HUES6 (cell line): ENCODE data around the gene PPP1R16B.
"Not testable (repeated sequence)": the region's sequence is repeated elsewhere in the genome, so short reads cannot be mapped to it uniquely, and the experiment has no call there.

Experiments
- H3K27ac ChIP-seq: 2 replicates; pipeline ENCODE4 v1.7.0; 2013; ENCODE audit warnings: low read depth, mild to moderate bottlenecking, low read length, inconsistent platforms
- H3K27me3 ChIP-seq: 2 replicates; pipeline ENCODE4 v1.6.1; 2013; ENCODE audit warnings: low read length; ENCODE audit not compliant: control insufficient read depth, insufficient read depth
- H3K36me3 ChIP-seq: 2 replicates; pipeline ENCODE4 v1.6.1; 2013; ENCODE audit warnings: low read length; ENCODE audit not compliant: control insufficient read depth, insufficient read depth
- H3K4me1 ChIP-seq: 2 replicates; pipeline ENCODE4 v1.6.1; 2013; ENCODE audit warnings: low read length; ENCODE audit not compliant: control insufficient read depth, insufficient read depth
- H3K4me3 ChIP-seq: 2 replicates; pipeline ENCODE4 v1.5.1; 2013; ENCODE audit warnings: low read depth, low read length
- H3K9ac ChIP-seq: one replicate; pipeline ENCODE4 v1.6.1; 2013; ENCODE audit warnings: mild to moderate bottlenecking, low read length
- H3K9me3 ChIP-seq: 2 replicates; pipeline ENCODE4 v1.6.1; 2013; ENCODE audit warnings: low read depth, low read length; ENCODE audit not compliant: control insufficient read depth, insufficient read depth

Gene PPP1R16B

DNA sequence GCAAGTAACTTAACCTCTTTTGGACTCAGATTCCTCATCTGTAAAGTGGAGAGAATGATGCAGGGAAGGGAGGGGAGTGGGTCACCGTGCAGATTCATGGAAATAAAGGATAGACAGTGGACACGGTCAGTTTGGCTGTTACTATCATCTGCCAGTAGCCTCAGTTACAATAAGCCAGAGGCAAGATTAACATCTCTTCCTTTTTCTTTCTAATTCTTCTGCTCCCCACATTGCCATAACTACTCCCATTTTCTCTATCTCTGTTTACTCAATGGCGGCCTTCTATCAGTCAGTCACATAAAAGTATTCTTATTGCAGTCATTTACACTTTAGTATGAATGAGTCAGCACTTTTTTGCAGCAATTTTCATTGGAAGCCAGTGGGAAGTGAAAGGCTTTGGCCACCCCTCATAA, 49.2 kb downstream of the PPP1R16B start:
- H3K4me3 ChIP-seq: no peak overlapping the region
- H3K27ac ChIP-seq: no peak overlapping the region
- H3K9ac ChIP-seq: no peak overlapping the region
- H3K27me3 ChIP-seq: no peaks in the 10 kb centered on the region
- no peaks in the 10 kb centered on the region for H3K36me3 ChIP-seq
- H3K4me1 ChIP-seq: no peaks in the 10 kb centered on the region
- H3K9me3 ChIP-seq: no peaks in the 10 kb centered on the region

DNA sequence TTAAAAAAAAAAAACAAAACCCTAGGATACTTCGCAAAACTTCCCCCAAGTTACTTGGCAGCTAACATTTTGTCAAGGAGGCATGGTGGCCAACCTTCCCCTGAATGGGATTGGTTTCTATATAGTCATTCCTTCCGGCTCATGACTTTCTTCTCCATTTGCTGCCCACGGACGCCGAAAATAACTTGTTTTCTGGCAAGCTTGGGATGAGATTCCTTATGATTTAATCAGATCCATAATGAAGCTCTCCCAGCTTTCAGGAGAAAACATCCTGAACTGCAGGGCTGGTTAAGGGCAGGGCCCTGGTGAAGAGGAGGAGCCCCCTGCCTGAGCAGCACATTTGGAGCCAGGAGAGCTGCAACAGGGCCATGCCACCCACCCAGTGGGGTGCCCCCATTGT, 49.9 kb downstream of the PPP1R16B start:
- no peaks in the 10 kb centered on the region for H3K36me3 ChIP-seq
- H3K27ac ChIP-seq: no peak overlapping the region
- H3K9me3 ChIP-seq: no peaks in the 10 kb centered on the region
- no peaks in the 10 kb centered on the region for H3K27me3 ChIP-seq
- no peak overlapping the region for H3K4me3 ChIP-seq
- H3K4me1 ChIP-seq: no peaks in the 10 kb centered on the region
- no peak overlapping the region for H3K9ac ChIP-seq

DNA sequence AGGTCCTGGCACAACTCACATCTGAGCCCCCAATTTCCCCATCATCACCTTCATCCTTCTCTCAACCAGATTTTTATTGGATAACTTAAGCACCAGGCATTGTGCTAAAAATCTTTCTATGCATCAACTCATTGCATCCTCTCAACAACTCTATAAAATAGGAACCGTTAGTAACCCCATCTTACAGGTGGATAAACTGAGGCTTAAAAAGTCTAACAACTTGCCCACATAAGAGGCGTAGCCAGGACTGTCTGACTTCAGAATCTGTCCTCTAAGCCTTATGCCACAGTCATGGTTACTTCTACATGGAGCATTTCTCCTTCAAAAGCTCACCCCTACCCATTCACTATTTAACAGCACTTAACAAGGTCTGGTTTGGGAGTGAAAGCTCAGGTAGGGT, 51.1 kb downstream of the PPP1R16B start:
- no peaks in the 10 kb centered on the region for H3K27me3 ChIP-seq
- H3K9ac ChIP-seq: no peak overlapping the region
- H3K4me3 ChIP-seq: no peak overlapping the region
- H3K9me3 ChIP-seq: no peaks in the 10 kb centered on the region
- H3K4me1 ChIP-seq: peaks cover 3% of the 10 kb centered on the region; the same call in 1 of the 2 replicates
- no peaks in the 10 kb centered on the region for H3K36me3 ChIP-seq
- H3K27ac ChIP-seq: no peak overlapping the region

DNA sequence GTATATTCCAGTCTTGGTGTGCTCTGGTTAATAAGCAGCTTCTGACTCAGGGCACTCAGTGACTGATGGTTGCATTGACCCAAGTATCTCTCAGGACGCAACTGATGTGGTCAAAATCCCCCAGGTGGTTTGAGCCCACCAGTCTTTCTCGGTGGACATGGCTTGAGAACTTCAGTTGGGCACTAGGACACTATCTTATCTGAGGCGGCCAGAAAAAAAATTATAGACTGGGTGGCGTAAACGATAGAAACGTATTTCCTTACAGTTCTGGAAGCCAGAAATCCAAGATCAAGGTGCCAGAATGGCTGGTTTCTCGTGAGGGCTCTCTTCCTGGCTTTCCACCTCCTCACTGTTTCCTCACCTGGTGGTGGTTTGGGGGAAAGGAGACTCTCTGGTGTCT, 52.2 kb downstream of the PPP1R16B start:
- Histone ChIP-seq H3K9ac (no peak overlapping the region), H3K4me1 (peaks cover 3% of the 10 kb centered on the region; the same call in 1 of the 2 replicates), H3K27me3 (no peaks in the 10 kb centered on the region), H3K4me3 (no peak overlapping the region), H3K36me3 (no peaks in the 10 kb centered on the region), H3K27ac (no peak overlapping the region), H3K9me3 (no peaks in the 10 kb centered on the region)

GRCh38 chr20:38859070-38859690, 53.7 kb downstream of the PPP1R16B start:
- Histone ChIP-seq H3K36me3 (no peaks in the 10 kb centered on the region), H3K9me3 (no peaks in the 10 kb centered on the region), H3K4me3 (no peak overlapping the region), H3K9ac (no peak overlapping the region), H3K27me3 (no peaks in the 10 kb centered on the region), H3K4me1 (peaks cover 3% of the 10 kb centered on the region; the same call in 1 of the 2 replicates), H3K27ac (no peak overlapping the region)

DNA sequence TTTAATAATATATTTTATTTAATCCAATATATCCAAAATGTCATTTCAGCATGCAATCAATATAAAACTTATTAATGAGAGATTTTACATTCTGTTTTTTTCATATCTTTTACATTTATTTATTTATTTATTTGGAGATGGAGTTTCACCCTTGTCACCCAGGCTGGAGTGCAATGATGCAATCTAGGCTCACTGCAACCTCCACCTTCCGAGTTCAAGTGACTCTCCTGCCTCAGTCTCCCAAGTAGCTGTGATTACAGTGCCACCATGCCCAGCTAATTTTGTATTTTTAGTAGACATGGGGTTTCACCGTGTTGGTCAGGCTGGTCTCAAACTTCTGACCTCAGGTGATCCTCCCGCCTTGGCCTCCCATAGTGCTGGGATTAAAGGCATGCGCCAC, 54.4 kb downstream of the PPP1R16B start:
- not testable (repeated sequence) for H3K4me1 ChIP-seq, H3K36me3 ChIP-seq, H3K9me3 ChIP-seq, H3K27me3 ChIP-seq, H3K27ac ChIP-seq, H3K4me3 ChIP-seq, H3K9ac ChIP-seq

DNA sequence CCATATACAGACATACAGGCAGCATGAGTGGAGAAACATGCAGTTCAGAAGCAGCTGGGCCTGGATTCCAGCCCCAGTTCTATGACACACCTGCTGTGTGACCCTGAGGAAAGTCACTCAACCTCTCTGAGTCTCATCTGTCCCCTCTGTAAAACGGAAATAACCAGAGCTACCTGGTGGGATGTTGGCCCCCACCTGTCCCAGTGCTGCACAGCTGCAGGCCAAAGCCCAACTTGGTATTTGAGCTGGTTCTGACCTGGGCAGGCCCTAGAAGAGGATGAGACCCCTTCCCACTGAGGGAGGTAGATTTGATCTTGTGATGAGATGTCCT, 55.5 kb downstream of the PPP1R16B start:
- no peak overlapping the region for H3K27ac ChIP-seq
- no peaks in the 10 kb centered on the region for H3K27me3 ChIP-seq
- no peak overlapping the region for H3K4me3 ChIP-seq
- H3K9me3 ChIP-seq: no peaks in the 10 kb centered on the region
- no peak overlapping the region for H3K9ac ChIP-seq
- H3K36me3 ChIP-seq: no peaks in the 10 kb centered on the region
- peaks cover 3% of the 10 kb centered on the region; the same call in 1 of the 2 replicates for H3K4me1 ChIP-seq

GRCh38 chr20:38862226-38862625, 56.7 kb downstream of the PPP1R16B start:
- Histone ChIP-seq H3K9ac (no peak overlapping the region), H3K4me3 (no peak overlapping the region)

DNA sequence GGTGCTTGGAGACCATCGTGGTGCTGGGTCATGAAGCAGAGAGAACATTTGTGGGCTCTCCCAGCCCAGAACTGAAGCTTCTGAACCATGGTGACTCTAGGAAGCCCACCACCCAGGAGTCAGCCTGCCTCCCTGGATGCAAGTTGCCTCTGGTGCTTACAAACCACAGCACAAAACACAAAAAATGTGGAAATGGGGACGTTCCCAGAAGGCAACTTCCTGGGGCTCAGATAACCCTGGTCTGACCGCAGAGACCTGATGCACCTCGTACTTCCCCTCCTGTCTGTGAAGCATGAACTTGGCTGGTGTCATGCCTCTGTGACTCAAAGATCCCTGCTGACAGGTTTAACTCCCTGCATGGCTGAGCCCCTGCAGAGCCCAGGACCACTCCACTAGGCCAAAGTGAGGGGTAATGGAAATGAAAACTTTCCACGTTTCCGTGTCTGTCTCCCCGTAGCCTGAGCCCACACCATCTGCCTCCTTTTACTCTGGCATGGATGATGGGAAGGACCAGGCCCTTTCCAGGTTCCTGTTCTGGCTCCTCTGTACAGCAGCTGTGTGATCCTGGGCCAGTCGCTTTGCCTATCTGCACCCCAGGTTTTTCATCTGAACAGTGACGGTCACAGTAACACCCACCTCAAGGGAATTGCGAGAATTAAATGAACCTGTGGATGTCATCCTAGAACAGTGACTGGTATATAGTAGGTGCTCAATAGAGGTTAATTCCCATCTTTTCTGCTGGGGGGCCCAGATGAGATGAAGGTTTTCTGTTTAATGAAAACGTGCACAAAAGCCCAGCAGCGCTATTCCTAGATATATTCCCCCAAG, 57.7 kb downstream of the PPP1R16B start:
- Histone ChIP-seq H3K4me3 (no peak overlapping the region), H3K4me1 (peaks cover 7% of the 10 kb centered on the region; the same call in 1 of the 2 replicates)

More at GRCh38 chr20:38862226-38862625, 56.7 kb downstream of the PPP1R16B start:
- H3K27me3 ChIP-seq: no peaks in the 10 kb centered on the region
- H3K36me3 ChIP-seq: no peaks in the 10 kb centered on the region
- H3K27ac ChIP-seq: no peak overlapping the region
- no peaks in the 10 kb centered on the region for H3K9me3 ChIP-seq
- peaks cover 7% of the 10 kb centered on the region; the same call in 1 of the 2 replicates for H3K4me1 ChIP-seq

GRCh38 chr20:38864662-38865061, 59.2 kb downstream of the PPP1R16B start:
- Histone ChIP-seq H3K4me1 (peaks cover 7% of the 10 kb centered on the region; the same call in 1 of the 2 replicates), H3K9ac (no peak overlapping the region), H3K4me3 (no peak overlapping the region), H3K27ac (no peak overlapping the region), H3K36me3 (no peaks in the 10 kb centered on the region), H3K27me3 (no peaks in the 10 kb centered on the region), H3K9me3 (no peaks in the 10 kb centered on the region)

More for the DNA sequence above, 57.7 kb downstream of the PPP1R16B start:
- Histone ChIP-seq H3K9ac (no peak overlapping the region), H3K9me3 (no peaks in the 10 kb centered on the region), H3K36me3 (no peaks in the 10 kb centered on the region), H3K27ac (no peak overlapping the region), H3K27me3 (no peaks in the 10 kb centered on the region)

- H3K4me1 ChIP-seq: peaks cover 16% of the 10 kb centered on the region
- no peaks in the 10 kb centered on the region for H3K36me3 ChIP-seq
- H3K27me3 ChIP-seq: no peaks in the 10 kb centered on the region
- H3K9ac ChIP-seq: no peak overlapping the region
- H3K4me3 ChIP-seq: no peak overlapping the region
- no peaks in the 10 kb centered on the region for H3K9me3 ChIP-seq
- no peak overlapping the region for H3K27ac ChIP-seq
Measured at GRCh38 chr20:38866265-38867061, 61.0 kb downstream of the PPP1R16B start.
